NOMO-1 treated with dmso at 0.1 percent for 144 hours (cell line): ENCODE results near the gene HIRA.

Source experiments
- DNase-seq: peaks from one replicate; lab custom pipeline; 2025; ENCODE audit not compliant: unreplicated experiment; lab: John Stamatoyannopoulos, UW

Gene HIRA

GRCh38 chr22:19287889-19288288 lies 143.6 kb downstream of the HIRA start:
- no peak for DNase-seq

- no peak for DNase-seq
Measured at GRCh38 chr22:19287076-19287707, 144.3 kb downstream of the HIRA start.

GRCh38 chr22:19285831-19286230 lies 145.7 kb downstream of the HIRA start:
- no peak for DNase-seq
